GM19324 (cell line): Measurements from ENCODE around the gene CLEC4D.
"Not testable (repeated sequence)": the region's sequence is repeated elsewhere in the genome, so short reads cannot be mapped to it uniquely, and the experiment has no call there.

Experiments used
- ATAC-seq: cut with Tn5 transposase; IDR thresholded peaks from one replicate; pipeline ENCODE4 v1.9.1; 2021; ENCODE audit warnings: mild to moderate bottlenecking, moderate library complexity; ENCODE audit not compliant: unreplicated experiment, low FRiP score

The CLEC4D gene

GRCh38 chr12:8513256-8513655 lies at the start of gene CLEC4D:
Gene CLEC4D (plus strand): TSS chr12:8513503. CDS start chr12:8513733, 230 bp downstream.
- no peak for ATAC-seq

GRCh38 chr12:8465301-8465996 lies 47.9 kb upstream of the CLEC4D start:
- no peak for ATAC-seq

- ATAC-seq = no peak
Measured at GRCh38 chr12:8466241-8466640, 47.1 kb upstream of the CLEC4D start.

GRCh38 chr12:8471090-8471489 lies 42.2 kb upstream of the CLEC4D start:
- ATAC-seq = no peak

- no peak for ATAC-seq
Measured at GRCh38 chr12:8475508-8476203, 37.6 kb upstream of the CLEC4D start.

- no peak for ATAC-seq
Measured at GRCh38 chr12:8482571-8483061, 30.7 kb upstream of the CLEC4D start.

GRCh38 chr12:8483079-8483478 lies 30.2 kb upstream of the CLEC4D start:
- ATAC-seq = no peak

GRCh38 chr12:8491646-8492530 lies 21.4 kb upstream of the CLEC4D start:
- no peak for ATAC-seq

- ATAC-seq = peak; percentile 76
Measured at GRCh38 chr12:8493084-8493483, 20.2 kb upstream of the CLEC4D start.

GRCh38 chr12:8495671-8496070 lies 17.6 kb upstream of the CLEC4D start:
- ATAC-seq = not testable (repeated sequence)

- not testable (repeated sequence) for ATAC-seq
Measured at GRCh38 chr12:8496074-8496473, 17.2 kb upstream of the CLEC4D start.

- ATAC-seq = no peak
Measured at GRCh38 chr12:8499616-8500015, 13.7 kb upstream of the CLEC4D start.

- ATAC-seq = no peak
Measured at GRCh38 chr12:8501720-8502119, 11.6 kb upstream of the CLEC4D start.

- no peak for ATAC-seq
Measured at GRCh38 chr12:8504351-8504750, 9.0 kb upstream of the CLEC4D start.

- ATAC-seq = no peak
Measured at GRCh38 chr12:8507596-8507995, 5.7 kb upstream of the CLEC4D start.

- no peak for ATAC-seq
Measured at GRCh38 chr12:8508223-8508622, 5.1 kb upstream of the CLEC4D start.

- ATAC-seq = no peak
Measured at GRCh38 chr12:8508910-8509841, 4.1 kb upstream of the CLEC4D start.

- ATAC-seq = no peak
Measured at GRCh38 chr12:8517971-8518370, 4.7 kb downstream of the CLEC4D start.

GRCh38 chr12:8519171-8519570 lies 5.9 kb downstream of the CLEC4D start:
- no peak for ATAC-seq
